MV-4-11 (cell line): Measurements from ENCODE around the gene KIRREL2.

ENCODE experiments used
- DNase-seq: peaks from one replicate; lab custom pipeline; 2025; lab: John Stamatoyannopoulos, UW

KIRREL2 gene

DNA sequence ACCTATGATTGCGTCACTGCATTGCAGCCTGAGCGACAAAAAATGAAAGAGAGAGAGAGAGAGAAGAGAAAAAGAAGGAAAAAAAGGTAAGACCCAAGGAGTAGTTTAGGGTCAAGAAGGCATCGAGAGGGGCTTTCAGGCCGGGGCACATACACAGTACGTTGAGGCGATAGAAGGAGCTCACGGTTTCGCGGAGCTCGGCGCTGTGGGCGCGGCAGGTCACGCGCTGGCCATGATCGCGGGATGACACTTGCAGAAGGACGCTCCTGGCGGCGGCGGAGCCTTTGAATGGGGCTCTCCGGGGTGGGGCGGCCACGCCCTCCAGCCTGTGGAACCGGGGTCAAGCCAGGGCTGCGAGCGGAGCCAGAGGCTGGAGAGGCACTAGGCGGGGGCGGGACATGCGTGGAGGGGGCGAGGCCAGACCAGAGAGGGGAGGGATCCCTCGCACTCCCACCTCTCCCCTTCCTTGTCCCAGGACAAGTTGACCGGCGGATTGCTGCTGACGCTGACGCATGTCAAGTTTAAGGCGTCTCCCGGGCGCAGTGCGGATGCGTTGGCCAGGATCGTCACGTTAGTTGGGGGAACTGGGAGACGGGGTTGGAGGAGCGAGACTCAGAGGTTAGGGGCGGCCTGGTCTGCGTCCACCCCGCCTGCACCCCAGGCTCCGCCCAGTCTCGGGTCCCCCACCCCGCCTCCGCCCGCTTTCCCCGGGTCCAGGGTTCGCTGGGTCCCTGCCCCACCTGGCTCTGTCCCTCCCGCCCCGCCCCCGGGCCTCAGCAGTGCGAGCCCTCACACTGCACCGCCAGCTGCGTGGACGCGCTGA lies 11.3 kb upstream of the KIRREL2 start:
- no peak for DNase-seq

DNA sequence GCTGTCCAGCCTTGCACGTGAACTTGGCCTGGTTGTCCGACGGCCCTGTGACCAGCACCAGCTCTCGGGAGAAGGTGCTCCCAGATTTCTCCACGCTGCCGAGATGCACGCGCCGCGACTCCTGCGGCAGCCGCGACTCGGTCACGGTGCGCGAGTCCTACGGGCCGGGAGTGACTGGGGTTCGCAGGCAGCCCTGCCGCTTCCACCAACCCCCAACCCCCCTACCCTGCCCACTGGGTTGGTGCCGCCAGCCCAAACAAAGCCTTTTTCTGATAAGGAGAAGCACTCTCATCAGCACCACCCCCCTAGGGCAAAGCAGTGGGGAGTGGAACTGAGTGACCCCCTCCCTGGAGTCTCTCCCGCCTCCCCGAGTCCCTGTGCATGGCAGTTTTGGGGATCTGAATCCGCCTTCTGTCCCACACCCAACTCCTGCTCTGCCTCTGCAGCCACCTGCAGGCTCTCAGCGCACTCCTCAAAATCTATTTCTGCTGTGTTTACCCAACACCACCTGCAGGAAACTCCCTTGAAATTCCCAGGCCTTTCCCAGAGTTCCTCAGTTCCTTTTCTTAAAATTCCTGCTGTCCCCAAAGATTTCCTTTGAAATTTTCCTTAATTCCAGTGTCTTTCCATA lies 10.6 kb upstream of the KIRREL2 start:
- no peak for DNase-seq

DNA sequence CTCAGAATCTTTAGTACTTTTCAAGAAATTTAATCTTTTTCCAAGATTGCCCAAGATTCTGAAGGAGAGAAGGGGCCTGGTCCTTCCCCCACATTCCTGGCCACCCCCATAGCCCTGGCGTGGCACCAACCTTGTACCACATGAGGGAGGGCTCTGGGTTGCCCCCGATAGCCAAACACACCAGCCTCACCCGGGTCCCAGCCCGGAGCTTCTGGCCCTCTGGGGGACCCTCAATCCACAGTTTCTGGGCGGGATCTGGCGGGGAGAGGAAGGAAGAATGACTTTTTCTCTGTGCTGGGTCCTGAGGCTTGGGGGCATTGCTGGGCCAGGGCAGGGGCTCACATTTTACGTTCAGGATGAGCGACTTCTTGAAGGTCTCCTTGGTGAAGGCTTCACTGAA lies 8.8 kb upstream of the KIRREL2 start:
- DNase-seq = no peak

DNA sequence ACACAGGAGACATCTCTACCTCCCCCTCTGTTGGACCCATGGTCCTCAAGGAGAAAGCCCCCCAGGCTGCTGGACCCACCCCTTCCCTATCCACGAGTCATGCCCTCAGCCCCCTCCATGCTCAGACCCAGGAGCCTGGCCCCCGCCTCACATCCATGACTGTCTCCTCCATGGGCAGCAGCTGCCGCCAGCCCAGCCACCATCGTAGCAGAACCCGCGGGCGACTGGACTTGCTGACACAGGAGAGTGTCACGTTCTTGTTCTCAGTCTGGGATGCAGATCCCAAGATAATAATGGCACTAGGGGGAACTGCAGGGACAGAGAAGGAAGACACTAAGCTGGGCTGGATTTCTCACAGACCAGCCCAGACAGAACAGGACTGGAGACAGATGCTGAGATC lies 8.2 kb upstream of the KIRREL2 start:
- no peak for DNase-seq

DNA sequence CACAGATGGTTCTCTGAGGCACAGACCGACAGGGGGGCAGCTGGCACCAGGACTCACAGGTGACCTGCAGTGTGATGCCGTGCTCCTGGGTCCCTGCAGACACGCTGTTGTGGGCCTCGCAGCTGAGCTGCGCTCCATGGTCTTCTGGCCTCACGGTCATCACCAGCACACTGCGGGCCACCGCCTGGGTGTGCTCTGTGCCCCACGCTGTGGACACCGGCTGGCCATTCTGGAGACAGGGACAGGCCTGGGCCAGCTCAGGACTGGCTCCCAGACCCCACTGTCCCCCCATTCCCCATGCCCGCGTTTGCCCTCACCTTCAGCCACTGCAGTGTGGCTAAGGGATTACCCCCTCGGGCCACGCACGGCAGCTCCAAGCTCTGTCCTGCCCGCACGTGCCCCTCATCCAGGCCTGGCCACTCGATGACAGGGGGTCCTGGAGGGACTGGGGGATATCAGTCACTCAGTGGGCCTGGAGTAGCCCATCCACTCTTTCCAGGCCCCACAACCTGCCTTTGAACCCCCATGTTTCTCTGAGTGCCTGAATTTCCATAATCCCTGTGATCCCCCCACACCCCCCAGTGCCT lies 7.7 kb upstream of the KIRREL2 start:
- no peak for DNase-seq

DNA sequence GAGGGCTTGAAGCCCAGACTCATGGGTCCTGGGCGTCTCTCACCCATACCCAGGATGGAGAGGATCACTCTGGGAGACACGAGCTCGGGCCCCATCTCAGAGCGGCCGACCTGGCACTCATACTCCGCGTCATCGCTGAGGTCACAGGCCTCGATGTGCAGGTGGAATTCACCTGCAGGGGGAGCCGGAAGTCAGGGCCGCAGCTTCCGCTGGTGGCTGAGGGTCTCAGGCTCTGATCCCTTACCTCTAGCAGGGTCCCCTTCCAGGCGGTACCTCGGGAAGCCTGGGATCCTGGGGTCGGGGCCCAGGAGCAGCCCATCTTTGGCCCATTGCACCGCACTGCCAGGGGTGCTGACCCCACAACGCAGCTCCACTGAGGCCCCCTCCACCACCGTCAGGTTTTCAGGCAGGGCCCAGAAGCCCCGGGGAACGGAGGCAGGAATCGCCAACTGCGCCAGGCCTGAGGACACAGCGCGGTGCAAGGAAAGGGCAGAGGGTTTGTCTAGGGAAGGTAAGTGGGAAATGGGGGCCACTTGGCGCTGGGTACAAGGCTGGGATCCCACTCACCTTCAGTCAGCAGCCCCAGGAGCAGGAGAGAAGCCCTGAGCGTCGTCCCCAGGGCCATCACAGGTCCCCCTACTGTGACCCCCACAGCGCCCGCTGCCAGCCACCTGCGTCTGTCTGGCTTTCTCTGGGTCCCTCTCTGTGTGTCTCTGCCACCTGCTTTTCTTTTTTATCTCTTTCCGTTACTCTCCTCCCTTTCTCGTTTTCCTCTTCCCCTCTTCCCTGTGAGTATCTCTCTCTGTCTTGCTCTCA lies 5.3 kb upstream of the KIRREL2 start:
- DNase-seq = no peak

DNA sequence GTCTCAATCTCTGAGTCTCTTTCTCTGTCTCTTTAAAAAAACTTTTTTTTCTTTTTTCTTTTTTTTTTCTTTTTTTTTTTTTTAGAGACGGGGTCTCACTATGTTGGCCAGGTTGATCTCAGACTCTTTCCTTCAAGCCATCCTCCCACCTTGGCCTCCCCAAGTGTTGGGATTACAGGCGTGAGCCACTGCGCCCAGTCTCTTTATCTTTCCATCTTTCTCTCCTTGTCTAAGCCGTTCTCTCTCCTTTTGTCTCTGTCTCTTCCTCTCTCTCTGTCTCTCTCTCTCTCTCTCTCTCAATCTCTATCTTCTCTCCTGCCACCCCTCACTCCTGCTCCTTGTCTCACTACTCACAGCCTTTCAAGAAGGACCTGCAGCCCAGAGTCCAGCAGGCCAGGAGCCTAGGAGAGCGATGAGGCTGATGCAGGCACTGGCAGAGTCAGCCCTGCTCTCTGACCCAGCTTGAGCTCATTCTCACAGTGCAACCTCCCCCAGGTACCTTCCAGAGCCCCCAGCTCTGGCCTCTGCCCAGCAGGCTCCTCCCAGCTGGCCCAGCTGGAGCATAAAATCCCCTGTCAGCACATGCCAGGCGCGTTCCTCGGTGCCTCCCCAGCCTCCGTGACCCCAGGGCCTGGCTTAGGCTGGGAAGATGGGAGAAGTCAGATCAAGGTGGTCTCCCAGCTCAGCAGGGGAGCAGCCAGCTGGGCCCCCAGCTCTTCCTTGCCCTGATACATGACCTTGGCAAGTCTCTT lies 4.5 kb upstream of the KIRREL2 start, which contains the start of gene NPHS1:
NPHS1 (minus strand) TSS at position 476 of the 752 bp plus-strand sequence. CDS start 667 bp downstream, outside the sequence.
- no peak for DNase-seq

DNA sequence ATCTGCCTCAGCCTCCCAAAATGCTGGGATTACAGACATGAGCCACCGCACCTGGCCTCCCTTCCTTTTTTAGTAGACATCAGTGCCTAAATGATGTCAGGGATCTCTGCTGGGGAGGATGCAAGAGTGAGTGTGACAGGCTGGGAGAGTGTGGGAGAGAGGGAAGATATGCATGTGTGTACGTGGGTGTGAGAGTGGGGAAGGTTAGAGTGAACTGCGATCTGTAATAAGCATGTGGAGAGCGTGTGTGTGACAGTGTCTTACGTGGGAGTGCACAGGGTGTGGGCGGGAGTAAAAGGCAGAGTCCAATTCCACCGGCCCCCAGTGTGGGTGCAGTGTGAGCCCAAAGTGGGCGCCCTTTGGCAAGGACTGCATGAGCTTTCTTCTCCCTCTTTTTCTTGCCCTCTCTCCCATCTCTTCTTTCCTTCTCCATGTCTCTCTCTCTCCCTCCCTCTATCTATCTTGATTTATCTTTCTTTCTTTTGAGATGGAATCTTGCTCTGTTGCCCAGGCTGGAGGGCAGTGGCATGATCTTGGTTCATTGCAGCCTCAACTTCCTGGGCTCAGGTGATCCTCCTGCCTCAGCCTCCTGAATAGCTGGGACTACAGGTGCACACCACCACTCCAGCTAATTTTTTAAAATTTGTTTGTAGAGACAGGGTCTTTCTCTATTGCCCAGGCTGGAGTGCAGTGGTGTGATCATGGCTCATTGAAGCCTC lies 3.5 kb upstream of the KIRREL2 start:
- no peak for DNase-seq

DNA sequence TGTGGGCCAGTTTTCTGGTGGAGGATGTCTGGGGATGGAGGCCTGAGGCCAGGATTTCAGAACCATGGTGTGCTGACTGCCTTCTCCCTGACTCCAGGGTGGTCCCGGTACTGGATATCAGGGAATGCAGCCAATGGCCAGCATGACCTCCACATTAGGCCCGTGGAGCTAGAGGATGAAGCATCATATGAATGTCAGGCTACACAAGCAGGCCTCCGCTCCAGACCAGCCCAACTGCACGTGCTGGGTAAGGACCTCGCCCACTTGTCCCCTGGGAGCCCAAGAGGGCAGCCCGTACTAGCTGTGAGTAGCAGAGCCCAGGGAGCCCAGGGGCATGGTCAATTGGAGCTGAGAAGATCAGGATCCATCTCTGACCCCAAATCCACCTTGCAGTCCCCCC lies 1.6 kb downstream of the KIRREL2 start:
- no peak for DNase-seq

DNA sequence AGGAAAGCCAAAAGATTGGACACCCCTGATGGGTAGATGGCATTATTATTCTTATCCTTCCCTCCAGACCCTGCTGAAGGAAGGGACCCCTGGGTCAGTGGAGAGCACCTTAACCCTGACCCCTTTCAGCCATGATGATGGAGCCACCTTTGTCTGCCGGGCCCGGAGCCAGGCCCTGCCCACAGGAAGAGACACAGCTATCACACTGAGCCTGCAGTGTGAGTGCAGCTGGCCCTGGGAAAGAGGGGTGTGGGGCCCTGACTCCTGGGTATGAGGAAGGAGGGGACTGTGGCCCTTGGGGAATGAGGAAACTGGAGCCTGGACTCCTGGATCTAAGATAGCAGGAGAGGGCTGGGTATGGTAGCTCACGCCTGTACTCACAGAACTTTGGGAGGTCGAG lies 2.7 kb downstream of the KIRREL2 start:
- DNase-seq = no peak

DNA sequence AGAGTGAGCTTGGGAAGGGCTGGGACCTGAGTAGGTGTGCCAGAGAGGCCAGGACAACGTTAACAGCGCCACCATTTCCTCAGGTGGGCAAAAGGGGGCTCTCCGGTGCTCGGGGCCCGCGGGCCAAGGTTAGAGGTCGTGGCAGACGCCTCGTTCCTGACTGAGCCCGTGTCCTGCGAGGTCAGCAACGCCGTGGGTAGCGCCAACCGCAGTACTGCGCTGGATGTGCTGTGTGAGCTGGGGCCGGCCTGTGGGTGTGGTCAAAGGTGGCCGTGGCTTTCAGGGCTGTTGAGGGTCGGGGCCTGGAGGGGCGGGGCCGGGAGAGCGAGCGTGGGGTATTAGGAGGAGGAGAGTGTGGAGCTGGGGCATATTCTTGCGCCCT lies 3.7 kb downstream of the KIRREL2 start:
- no peak for DNase-seq

DNA sequence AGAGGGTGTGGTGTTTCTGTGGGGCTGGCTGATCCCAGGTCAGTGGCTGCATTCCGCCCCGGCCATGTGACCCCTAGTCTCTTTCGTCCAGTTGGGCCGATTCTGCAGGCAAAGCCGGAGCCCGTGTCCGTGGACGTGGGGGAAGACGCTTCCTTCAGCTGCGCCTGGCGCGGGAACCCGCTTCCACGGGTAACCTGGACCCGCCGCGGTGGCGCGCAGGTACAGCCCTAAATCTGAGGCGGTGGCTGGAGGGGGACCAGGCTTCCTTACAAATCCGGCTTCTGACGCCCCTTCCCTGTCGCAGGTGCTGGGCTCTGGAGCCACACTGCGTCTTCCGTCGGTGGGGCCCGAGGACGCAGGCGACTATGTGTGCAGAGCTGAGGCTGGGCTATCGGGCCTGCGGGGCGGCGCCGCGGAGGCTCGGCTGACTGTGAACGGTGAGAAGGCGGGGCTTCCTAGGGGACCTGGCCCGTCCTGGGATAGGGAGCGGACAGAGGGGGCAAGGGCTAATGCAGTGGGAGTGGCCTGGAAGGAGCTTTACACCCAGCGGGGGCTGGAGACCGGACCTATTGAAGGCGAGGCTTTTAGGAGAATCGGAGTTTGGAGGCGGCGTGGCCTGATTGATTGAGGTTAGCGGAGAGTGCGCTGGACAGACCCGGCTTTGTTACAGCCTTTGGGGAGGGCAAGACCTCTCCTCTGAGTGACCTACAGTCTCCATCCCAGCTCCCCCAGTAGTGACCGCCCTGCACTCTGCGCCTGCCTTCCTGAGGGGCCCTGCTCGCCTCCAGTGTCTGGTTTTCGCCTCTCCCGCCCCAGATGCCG lies 4.3 kb downstream of the KIRREL2 start:
- DNase-seq = no peak

DNA sequence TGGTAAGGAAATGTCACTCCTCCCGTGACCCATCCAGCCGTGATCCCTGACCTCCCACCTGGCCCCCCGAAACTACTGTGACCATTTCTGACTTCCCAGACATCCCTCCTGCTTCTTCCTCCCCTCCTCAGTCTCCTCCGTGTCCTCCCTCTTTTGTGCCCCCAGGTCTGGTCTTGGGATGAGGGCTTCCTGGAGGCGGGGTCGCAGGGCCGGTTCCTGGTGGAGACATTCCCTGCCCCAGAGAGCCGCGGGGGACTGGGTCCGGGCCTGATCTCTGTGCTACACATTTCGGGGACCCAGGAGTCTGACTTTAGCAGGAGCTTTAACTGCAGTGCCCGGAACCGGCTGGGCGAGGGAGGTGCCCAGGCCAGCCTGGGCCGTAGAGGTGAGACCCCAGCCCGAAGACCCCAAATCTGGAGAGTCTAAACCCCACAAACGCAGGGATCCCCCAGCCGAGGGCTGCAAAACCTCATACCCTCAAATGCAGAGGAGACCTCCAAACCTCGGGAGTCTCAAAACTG lies 5.0 kb downstream of the KIRREL2 start:
- DNase-seq = no peak

DNA sequence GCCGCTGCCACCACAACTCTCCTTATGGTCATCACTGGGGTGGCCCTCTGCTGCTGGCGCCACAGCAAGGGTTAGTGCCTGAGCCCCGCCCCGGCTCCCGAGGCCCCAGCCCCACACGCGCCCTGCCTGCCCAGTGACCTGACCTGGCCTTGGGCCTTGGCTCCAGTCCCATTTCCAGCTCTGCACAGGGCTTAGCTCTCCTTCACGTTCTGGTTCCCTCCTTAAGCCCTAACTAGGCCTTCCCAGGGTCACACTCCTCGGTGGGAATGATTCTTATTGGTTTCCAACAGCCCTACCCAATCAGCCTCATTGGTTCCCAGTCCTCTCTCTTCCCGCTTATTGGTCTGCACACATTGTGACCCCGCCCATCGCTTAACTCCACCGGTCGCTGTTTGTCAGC lies 5.8 kb downstream of the KIRREL2 start:
- no peak for DNase-seq

DNA sequence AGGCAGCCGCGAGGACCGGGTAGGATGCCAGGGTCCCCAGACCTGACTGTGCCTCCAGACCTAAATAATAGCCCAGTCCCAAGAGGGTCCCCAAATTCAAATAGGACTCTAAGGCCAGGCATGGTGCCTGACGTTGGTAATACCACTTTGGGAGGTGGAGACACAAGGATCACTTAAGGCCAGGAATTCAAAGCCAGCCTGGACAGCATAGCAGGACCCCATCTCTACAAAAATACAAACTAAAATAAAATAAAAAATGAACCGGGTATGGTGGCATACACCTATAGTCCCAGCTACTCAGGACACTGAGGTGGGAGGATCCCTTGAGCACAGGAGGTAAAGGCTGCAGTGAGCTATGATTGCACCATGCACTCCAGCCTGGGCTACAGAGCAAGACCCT lies 6.3 kb downstream of the KIRREL2 start:
- DNase-seq = no peak

DNA sequence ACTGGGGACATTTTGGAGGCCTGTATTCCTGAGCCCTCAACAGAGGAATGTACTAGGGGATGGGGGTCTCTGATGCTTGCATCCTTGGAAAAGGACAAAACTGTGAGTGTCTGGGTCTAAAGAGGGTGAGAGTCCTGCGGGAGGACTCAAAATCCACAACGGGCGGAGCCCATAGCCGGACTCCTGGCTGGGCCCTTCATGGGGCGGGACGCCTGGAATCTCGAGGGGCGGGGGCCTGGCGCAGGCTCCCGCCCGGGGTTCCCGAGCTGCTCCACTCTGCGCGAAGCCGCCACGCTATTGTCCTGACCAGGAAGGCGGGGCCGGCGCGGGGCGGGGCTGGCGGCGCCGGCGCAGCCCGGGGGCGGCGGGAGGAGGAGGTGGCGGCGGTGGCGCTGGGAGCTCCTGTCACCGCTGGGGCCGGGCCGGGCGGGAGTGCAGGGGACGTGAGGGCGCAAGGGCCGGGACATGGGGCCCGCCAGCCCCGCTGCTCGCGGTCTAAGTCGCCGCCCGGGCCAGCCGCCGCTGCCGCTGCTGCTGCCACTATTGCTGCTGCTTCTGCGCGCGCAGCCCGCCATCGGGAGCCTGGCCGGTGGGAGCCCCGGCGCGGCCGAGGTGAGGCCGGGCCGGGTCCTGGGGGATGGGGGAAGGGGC lies 11.6 kb downstream of the KIRREL2 start, which contains the start of gene APLP1:
APLP1 (plus strand) TSS at position 403 of the 651 bp plus-strand sequence; CDS start at position 466, 63 bp downstream.
- peak; percentile 19 for DNase-seq

DNA sequence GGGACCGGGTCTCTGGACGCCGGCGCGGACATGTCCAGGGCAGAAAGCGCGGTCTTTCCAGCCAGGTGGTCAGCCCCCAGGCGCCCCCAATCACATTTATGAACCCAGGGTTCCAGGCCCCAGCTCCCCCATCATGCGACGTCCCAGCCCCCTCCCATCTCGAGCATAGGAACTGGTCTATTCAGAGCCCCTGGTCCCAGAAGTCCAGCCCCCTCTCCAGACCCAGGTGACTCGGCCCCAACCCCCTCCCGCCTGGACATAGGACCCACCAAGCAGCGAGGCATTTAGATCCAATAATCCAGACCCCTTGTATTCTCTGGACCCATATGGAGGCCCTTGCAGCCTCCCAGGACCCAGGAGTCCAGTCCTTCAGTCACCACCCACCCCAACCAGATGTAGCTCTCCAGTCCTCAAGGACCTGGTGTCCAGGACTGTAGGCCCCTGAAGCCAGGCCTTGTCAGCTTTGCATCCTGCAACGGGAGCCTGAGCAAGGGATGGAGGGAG lies 12.2 kb downstream of the KIRREL2 start:
- no peak for DNase-seq

DNA sequence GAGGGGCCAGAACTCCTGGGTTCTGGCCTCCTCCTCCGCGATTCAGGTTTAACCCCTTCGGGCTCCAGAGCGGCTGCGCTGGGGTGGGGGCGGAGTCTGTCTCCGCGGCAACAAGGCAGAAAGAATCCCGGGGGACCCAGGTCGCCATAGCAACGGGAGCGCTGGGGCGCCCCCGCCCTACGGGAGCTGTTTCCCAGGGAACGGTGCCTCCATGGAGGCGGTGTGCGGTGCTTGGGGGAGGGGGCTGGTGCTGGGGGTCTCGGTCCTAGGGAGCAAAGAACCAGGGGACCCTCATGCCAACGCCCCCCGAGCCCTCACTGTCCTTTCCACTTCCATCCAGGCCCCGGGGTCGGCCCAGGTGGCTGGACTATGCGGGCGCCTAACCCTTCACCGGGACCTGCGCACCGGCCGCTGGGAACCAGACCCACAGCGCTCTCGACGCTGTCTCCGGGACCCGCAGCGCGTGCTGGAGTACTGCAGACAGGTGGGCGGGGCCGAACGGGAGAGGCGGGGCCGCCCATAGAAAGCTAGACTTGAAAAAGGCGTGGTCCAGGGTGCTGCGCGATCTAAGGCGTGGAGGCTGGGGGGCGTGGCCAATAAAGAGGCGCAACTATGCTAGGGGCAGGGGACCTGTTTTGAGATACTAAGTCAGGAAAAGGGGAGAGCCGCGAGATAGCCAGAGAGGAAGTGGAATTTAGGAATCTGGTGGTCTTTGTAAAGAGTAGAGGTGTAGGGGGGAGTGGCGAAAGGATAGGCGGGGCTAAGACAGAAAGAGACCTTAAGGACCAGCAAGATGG lies 12.8 kb downstream of the KIRREL2 start:
- DNase-seq = peak; percentile 97
